Measurements from ENCODE around the gene SCAI.
"Not testable (repeated sequence)": the region's sequence is repeated elsewhere in the genome, so short reads cannot be mapped to it uniquely, and the experiment has no call there.

Gene SCAI

GRCh38 chr9:124960409-124960752, 182.9 kb downstream of the SCAI start:
- H3K27me3 ChIP-seq (ENCODE audit: insufficient read depth, poor library complexity, severe bottlenecking), result no peaks in the 10 kb centered on the region
- no peaks in the 10 kb centered on the region for H3K36me3 ChIP-seq (ENCODE audit: low read depth)
- DNase-seq (ENCODE audit: low spot score) (no peak), ATAC-seq (ENCODE audit: low read depth) (no peak)
- no peak overlapping the region for H3K4me3 ChIP-seq (ENCODE audit: severe bottlenecking)
- no peaks in the 10 kb centered on the region for H3K4me1 ChIP-seq (ENCODE audit: insufficient read depth, poor library complexity, severe bottlenecking)
- H3K9me3 ChIP-seq (ENCODE audit: severe bottlenecking), result no peaks in the 10 kb centered on the region
- H3K27ac ChIP-seq (ENCODE audit: poor library complexity, severe bottlenecking), result no peak overlapping the region
- TF ChIP-seq, protein P1, sequence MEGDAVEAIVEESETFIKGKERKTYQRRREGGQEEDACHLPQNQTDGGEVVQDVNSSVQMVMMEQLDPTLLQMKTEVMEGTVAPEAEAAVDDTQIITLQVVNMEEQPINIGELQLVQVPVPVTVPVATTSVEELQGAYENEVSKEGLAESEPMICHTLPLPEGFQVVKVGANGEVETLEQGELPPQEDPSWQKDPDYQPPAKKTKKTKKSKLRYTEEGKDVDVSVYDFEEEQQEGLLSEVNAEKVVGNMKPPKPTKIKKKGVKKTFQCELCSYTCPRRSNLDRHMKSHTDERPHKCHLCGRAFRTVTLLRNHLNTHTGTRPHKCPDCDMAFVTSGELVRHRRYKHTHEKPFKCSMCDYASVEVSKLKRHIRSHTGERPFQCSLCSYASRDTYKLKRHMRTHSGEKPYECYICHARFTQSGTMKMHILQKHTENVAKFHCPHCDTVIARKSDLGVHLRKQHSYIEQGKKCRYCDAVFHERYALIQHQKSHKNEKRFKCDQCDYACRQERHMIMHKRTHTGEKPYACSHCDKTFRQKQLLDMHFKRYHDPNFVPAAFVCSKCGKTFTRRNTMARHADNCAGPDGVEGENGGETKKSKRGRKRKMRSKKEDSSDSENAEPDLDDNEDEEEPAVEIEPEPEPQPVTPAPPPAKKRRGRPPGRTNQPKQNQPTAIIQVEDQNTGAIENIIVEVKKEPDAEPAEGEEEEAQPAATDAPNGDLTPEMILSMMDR (IDR thresholded peaks at IDR 0.05; ENCODE audit: poor library complexity, severe bottlenecking), result no peak

DNA sequence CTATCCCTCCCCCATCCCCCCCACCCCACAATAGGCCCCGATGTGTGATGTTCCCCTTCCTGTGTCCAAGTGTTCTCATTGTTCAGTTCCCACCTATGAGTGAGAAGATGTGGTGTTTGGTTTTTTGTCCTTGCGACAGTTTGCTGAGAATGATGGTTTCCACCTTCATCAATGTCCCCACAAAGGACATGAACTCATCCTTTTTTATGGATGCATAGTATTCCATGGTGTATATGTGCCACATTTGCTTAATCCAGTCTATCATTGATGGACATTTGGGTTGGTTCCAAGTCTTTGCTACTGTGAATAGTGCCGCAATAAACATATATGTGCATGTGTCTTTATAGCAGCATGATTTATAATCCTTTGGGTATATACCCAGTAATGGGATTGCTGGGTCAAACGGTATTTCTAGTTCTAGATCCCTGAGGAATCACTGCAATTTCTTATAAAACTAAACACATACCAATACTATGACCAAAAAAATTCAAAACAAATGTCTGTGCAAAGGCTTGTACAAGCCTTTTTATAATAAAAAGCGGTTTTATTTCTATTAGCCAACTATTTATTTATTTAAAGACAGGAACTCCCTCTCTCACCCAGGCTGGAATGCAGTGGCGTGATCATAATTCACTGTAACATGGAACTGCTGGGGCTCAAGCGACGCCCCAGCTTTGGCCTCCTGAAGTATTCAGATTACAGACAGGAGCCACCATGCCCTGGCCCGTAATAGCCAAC, 183.5 kb downstream of the SCAI start:
- H3K36me3 ChIP-seq (ENCODE audit: low read depth); H3K27ac ChIP-seq (ENCODE audit: poor library complexity, severe bottlenecking); H3K4me3 ChIP-seq (ENCODE audit: severe bottlenecking); DNase-seq (ENCODE audit: low spot score); ATAC-seq (ENCODE audit: low read depth); H3K9me3 ChIP-seq (ENCODE audit: severe bottlenecking); H3K4me1 ChIP-seq (ENCODE audit: insufficient read depth, poor library complexity, severe bottlenecking); H3K27me3 ChIP-seq (ENCODE audit: insufficient read depth, poor library complexity, severe bottlenecking): not testable (repeated sequence)

DNA sequence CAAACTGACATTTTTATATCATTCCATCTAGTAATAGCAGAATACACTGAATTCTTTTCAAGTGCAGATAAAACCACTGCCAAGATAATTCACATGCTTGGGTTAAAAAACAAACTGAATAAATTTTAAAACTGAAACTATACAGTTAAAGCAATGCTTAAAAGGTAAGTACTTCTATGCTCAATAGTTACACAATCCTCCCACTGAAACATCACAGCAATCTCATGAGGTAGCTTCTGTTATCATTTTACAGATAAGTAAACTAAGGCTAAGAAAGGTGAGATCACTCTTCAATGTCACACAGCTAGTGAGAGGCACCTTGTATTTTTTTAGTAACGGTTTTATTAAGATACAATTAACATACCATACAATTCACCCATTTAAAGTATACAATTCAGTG, 189.1 kb downstream of the SCAI start:
- no peaks in the 10 kb centered on the region for H3K4me1 ChIP-seq (ENCODE audit: insufficient read depth, poor library complexity, severe bottlenecking)
- H3K4me3 ChIP-seq (ENCODE audit: severe bottlenecking), result no peak overlapping the region
- ATAC-seq (ENCODE audit: low read depth), result no peak
- no peak for DNase-seq (ENCODE audit: low spot score)
- no peaks in the 10 kb centered on the region for H3K27me3 ChIP-seq (ENCODE audit: insufficient read depth, poor library complexity, severe bottlenecking)
- no peak overlapping the region for H3K27ac ChIP-seq (ENCODE audit: poor library complexity, severe bottlenecking)
- H3K9me3 ChIP-seq (ENCODE audit: severe bottlenecking), result no peaks in the 10 kb centered on the region
- TF ChIP-seq, protein P1 (IDR thresholded peaks at IDR 0.05; ENCODE audit: poor library complexity, severe bottlenecking), result no peak
- H3K36me3 ChIP-seq (ENCODE audit: low read depth), result peaks cover 12% of the 10 kb centered on the region; the same call in 1 of the 2 replicates

DNA sequence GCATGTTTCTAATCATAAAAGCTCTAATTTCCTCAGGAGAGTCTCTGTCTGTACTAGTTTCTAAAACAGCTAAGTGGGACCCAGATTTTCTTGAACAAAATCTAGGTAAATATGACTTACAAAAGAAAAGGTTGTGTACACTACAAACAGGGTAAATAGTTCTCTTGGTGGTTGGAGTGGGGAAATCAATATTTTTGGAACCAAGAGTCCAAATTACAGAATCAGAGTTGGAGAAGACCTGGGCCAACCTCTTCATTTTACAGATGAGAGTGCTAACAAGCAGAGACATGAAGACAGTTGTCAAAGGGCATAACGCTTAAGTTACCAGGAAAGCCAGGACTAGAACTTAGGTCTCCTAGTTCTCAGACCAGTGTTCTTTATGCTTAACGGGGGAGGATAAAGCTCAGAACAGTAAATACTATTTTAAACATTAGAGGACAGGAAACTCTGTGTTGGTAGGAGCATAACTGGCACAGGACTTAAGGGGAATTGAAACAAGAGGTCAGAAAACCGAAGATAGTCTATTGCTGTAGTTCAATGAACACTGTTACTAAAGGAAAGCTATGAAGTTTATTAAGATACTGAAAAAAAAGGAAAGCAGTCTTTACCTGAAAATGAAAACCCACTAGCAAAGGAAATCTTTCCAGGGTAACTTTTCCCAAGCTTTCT, 193.1 kb downstream of the SCAI start:
- H3K9me3 ChIP-seq (ENCODE audit: severe bottlenecking), result no peaks in the 10 kb centered on the region
- ATAC-seq (ENCODE audit: low read depth) (no peak), DNase-seq (ENCODE audit: low spot score) (no peak)
- no peaks in the 10 kb centered on the region for H3K4me1 ChIP-seq (ENCODE audit: insufficient read depth, poor library complexity, severe bottlenecking)
- H3K27me3 ChIP-seq (ENCODE audit: insufficient read depth, poor library complexity, severe bottlenecking), result no peaks in the 10 kb centered on the region
- no peak overlapping the region for H3K27ac ChIP-seq (ENCODE audit: poor library complexity, severe bottlenecking)
- no peak overlapping the region for H3K4me3 ChIP-seq (ENCODE audit: severe bottlenecking)
- H3K36me3 ChIP-seq (ENCODE audit: low read depth), result peaks cover 12% of the 10 kb centered on the region; the same call in 1 of the 2 replicates
- TF ChIP-seq, protein P1 (IDR thresholded peaks at IDR 0.05; ENCODE audit: poor library complexity, severe bottlenecking), result no peak

DNA sequence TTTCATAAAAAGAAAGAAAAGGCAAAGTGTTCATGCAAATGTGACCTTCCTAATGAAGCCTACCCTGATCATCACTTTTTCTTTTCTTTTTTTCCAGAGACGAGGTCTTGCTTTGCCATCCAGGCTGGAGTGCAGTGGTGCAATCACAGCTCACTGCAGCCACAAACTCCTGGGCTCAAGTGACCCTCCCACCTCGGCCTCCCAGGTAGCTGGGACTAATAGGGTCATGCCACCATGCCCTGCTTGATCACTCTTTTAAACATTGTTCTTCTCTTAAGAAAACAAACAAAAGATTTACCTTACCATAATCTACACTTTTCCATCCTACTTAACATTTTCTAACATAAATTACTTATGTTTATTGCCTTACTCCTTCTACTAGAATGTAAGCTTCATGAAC, 193.9 kb downstream of the SCAI start:
- Histone ChIP-seq H3K27ac (ENCODE audit: poor library complexity, severe bottlenecking) (no peak overlapping the region), H3K27me3 (ENCODE audit: insufficient read depth, poor library complexity, severe bottlenecking) (no peaks in the 10 kb centered on the region), H3K4me1 (ENCODE audit: insufficient read depth, poor library complexity, severe bottlenecking) (no peaks in the 10 kb centered on the region), H3K36me3 (ENCODE audit: low read depth) (peaks cover 12% of the 10 kb centered on the region; the same call in 1 of the 2 replicates), H3K4me3 (ENCODE audit: severe bottlenecking) (no peak overlapping the region), H3K9me3 (ENCODE audit: severe bottlenecking) (no peaks in the 10 kb centered on the region)
- DNase-seq (ENCODE audit: low spot score) (no peak), ATAC-seq (ENCODE audit: low read depth) (no peak)
- TF ChIP-seq, protein P1 (IDR thresholded peaks at IDR 0.05; ENCODE audit: poor library complexity, severe bottlenecking), result no peak

All from RWPE2 (cell line).